HG03575 (cell line): ENCODE data around the gene PARD6G.
"Not testable (repeated sequence)": the region's sequence is repeated elsewhere in the genome, so short reads cannot be mapped to it uniquely, and the experiment has no call there.

Source experiments
- ATAC-seq: cut with Tn5 transposase; IDR thresholded peaks from one replicate; pipeline ENCODE4 v1.9.1; 2021; ENCODE audit not compliant: unreplicated experiment, insufficient number of reproducible peaks, low FRiP score; ENCODE audit errors: extremely low read depth

Gene PARD6G

GRCh38 chr18:80244167-80244566, 3.1 kb downstream of the PARD6G start:
- ATAC-seq = no peak

DNA sequence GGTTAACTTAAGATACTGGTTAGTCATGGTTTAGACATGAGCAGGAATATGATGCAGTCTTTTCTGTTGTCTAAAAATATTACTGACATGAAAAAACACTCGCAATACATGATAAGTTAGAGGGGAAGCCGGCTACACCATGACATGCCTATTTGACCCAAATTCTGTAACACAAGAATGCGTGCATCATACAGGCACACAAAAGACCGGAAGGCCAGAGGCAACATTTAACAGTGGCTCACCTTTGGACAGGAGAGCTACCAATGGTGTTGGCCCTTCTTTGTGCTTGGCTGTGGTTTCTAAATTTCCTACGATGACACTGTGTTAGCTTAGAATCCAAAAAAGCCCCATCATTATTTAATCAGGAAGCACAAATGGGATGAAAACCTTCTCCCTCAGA, 4.1 kb downstream of the PARD6G start:
- ATAC-seq = no peak

GRCh38 chr18:80241919-80242777, 5.2 kb downstream of the PARD6G start:
- ATAC-seq = no peak

DNA sequence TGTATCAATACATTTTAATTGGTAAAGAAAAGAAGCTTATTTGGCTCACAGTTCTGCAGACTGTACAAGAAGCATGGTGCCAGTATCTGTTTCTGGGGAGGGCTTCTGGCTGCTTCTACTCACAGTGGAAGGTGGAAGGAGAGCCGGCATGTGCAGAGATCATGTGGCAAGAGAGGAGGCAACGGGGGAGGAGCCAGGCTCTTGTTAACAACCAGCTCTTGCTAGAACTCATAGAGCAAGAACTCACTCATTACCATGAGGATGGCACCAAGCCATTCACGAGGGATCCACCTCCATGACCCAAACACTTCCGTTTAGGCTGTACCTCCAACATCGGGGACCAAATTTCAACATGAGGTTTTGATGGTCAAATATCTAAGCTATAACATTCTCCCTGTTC, 7.5 kb downstream of the PARD6G start:
- no peak for ATAC-seq

GRCh38 chr18:80238651-80239260, 8.6 kb downstream of the PARD6G start:
- ATAC-seq = no peak

DNA sequence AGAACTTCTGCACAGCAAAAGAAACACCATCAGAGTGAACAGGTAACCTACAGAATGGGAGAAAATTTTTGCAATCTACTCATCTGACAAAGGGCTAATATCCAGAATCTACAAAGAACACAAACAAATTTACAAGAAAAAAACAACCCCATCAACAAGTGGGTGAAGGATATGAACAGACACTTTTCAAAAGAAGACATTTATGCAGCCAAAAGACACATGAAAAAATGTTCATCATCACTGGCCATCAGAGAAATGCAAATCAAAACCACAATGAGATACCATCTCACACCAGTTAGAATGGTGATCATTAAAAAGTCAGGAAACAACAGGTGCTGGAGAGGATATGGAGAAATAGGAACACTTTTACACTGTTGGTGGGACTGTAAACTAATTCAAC, 9.8 kb downstream of the PARD6G start:
- ATAC-seq = not testable (repeated sequence)

GRCh38 chr18:80234398-80234797, 12.9 kb downstream of the PARD6G start:
- ATAC-seq = no peak

- no peak for ATAC-seq
Observed at GRCh38 chr18:80233899-80234298, 13.4 kb downstream of the PARD6G start.

GRCh38 chr18:80233201-80233835, 14.0 kb downstream of the PARD6G start:
- no peak for ATAC-seq

DNA sequence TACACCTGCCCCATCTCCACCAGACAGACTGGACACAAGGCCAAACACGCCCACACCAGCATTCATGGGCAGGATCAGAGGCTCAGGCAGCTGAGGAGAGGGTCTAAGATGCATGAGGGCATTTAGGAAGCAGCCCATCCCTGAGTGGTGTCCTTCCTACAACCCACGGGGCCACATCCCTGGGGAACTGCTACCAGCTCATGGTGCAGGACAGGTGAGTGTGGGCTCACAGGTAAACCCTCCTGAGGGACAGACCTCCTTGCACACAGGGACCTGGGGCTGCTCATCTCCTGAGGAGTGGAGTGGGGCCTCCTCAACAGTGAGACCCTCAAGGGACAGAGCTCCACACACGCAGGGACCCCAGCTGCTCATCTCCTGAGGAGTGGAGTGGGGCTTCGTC, 14.6 kb downstream of the PARD6G start:
- no peak for ATAC-seq

DNA sequence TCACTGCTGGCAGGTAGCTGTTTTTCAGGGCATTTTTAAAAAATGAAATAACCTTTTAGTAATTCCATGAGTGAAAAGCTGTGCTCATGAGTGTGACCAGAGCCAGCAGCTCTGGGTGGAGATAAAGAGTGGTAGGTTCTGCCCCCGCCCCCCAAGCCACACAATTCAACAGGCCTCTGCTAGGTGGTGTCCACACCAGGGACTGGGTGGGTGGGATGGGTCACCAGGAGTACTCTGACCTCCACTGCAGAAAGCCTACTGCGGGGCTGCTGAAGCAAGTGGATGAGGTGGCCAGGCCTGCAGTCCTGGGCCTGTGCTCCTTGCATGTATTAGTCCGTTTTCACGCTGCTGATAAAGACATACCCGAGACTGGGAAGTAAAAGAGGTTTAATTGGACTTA, 15.3 kb downstream of the PARD6G start:
- ATAC-seq = no peak

DNA sequence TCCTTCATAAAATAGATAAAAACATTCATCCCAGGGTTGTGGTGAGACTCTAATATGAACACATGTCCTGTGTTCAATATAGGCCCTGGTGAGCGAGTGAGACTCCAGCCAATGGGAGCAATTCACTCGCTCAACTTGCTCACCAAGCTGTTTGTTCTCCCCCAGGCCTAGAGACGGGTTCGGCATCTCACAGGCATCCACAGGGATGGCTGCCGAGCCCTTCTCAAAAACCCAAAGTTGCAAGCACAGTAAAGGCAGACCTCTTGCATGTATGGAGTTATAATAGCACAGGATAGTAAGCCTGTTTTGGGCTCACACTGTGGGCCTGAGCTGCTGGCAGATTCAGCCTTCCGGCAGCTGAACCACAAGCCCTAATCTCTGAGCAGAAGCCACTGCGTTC, 15.7 kb downstream of the PARD6G start:
- ATAC-seq = no peak

DNA sequence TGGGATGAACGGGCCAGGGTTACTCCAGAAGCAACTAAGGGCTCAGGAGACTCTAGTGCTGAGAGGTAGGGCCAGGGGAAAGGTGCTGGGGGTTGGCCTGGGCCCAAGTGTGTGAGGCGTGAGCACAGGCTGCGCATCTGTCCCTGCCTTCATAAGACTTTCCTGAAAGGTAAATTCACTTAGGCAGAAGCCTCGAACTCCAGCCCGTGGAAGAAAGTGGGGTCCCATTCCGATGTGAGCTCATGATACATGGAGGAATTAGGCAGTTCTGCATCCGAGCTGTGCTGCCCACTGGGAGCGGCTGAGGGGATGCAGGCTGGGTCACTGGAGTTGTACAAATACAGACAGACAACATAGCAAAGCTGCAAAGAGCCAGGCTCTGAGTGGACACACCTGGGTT, 16.2 kb downstream of the PARD6G start:
- no peak for ATAC-seq

DNA sequence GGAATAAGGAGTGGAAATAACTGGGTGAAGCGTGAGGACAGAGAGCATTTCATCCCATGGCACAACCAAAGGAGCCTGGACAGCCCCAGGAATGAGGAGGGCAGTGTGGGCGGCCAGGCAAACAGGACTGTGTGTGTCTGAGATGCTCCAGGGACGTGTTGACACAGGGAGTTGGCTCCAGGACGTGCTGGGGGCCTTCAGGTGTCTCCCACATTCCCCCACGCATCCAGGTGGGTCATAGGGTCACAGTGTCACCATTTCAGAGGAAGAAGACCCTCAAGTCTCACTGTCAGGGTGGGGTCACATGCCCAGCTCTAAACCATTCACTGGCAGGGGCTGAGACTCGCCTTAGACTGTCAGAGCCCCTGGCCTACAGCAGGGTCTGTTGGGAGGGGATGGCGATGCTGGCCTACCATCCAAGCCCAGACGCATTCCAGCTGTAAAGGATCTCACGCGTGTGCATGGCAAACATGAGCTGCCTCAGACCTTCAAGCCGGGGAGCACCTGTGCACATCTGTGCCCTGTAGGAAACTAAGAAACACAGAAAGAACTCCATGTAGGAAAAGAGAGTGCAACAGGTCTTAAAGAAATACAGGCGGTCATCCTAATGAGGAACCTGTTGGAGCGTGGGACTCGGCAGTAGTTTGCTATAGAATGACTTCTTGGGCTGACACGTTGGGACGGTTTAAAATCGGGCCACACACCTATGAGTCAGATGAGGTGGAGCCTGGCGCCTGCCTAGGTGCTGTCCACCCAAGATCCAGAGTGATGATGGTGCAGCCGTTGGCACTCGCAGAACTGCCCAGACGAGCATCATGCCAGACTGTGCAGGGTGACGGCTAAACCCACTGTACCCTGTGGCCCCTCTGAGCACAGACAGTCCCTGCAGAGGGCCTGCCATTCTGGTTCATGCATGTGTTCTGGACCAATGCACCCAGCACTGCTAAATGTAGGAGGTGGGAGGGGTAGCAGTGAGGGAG, 17.3 kb downstream of the PARD6G start:
- ATAC-seq = no peak

- no peak for ATAC-seq
Observed at GRCh38 chr18:80229363-80229762, 18.0 kb downstream of the PARD6G start.

- ATAC-seq = no peak
Observed at GRCh38 chr18:80228051-80228848, 19.1 kb downstream of the PARD6G start.

- ATAC-seq = no peak
Observed at GRCh38 chr18:80227472-80227871, 19.8 kb downstream of the PARD6G start.

GRCh38 chr18:80225685-80226084, 21.6 kb downstream of the PARD6G start:
- no peak for ATAC-seq
